Fibroblast of gingiva (primary cell): Measurements from ENCODE around the gene MAMLD1.
A peak's percentile ranks its signal among the peaks of the same experiment; 100 is the strongest.

Experiments
- DNase-seq: peaks from one replicate; pipeline ENCODE4 v3.0.0-alpha.2; 2011; ENCODE audit warnings: low read depth

MAMLD1 gene

DNA sequence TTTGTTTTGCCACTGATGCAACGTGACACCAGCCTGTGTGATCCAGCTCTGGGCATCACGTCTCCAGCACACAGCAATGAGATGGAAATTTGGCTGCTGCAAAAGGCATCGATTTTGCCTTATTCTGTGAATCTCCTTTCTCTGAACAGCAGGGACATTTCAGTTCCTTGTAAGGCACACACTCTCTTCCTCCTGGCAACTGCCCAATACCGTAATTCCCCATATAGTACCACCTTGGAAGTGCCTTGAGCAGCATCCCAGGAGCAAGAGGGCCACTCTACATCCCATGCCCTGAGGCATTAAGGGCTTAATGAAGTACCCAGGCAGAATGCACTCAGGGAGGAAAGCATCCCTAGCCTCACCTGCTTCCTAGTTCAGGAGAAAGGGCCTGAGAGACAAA, 10.5 kb upstream of the MAMLD1 start:
- DNase-seq, result peak; percentile 15

DNA sequence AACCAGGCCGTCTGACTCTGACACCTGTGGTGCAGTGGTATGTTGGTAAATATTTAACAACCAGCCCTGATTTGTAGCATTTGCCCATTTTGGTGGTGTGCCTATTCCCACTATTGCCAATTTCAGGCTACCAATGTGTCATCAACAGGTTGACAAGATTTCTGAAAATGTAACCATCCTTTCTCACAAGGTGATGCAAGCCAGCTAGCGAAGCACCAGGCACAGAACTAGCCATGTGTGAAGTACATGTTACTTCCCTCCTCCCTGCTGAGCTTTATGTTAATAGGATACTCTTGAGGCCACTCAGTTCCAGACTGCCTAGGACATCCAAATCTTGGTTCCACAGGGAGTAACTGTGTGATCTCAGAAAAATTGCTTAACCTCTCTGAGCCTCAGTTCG, 7.2 kb upstream of the MAMLD1 start:
- DNase-seq, result no peak

DNA sequence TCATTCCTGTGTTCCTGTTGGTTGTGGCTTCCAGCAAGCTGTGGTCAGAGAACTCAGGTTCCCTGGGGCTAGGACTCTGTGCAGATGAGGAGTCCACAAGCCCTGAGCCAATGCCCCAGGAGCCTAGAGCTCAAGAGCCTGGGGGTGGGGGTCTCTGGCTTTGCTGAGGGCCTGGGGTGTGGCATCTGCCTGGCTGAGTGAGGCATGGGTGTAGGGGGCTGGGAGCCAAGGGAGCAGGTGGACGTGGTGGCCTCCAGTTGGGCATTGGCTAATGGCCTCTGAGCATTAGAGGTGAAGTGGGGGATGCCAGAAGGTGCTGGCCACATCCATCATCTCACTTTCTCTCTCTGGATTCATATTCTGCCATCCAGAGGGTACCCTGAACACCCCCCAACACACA, 5.3 kb upstream of the MAMLD1 start:
- no peak for DNase-seq

DNA sequence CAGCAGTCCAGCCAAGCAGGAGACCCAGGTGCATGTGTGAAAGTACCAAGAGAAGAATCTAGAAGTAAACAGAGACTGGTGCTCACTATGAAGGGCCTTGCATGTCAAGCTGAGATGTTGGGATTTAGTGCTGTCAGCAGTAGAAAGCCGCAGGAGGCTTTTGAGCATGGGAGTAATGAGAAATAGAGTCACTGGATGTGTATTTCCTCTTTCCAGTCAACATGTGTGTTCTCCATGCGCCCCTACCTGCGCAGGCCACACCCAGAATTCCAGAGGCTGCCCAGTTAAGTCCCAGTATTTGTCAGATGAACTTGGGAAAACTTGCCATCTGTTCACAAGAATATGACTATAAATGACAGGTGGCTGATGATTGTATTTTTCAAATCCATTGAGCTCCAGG, 4.5 kb upstream of the MAMLD1 start:
- no peak for DNase-seq

DNA sequence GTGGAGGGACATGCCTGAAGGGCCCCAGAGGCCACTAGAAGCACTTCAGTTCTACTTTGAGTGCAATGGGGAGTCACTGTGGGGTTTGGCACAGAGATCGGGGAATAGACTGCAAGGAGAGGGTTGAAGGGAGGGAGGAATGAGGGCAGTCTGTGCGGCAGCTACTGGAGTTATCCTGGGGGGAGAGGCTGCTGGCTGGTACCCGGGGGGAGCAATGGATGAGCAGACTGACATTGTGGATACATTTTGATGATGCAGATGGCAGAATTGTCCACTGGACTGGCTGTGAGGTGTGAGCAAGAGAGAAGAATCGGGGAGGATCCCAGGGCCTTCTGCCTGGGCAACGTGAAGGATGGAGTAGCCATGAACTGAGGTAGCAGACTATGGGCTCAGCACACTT, 2.8 kb upstream of the MAMLD1 start:
- DNase-seq, result no peak

DNA sequence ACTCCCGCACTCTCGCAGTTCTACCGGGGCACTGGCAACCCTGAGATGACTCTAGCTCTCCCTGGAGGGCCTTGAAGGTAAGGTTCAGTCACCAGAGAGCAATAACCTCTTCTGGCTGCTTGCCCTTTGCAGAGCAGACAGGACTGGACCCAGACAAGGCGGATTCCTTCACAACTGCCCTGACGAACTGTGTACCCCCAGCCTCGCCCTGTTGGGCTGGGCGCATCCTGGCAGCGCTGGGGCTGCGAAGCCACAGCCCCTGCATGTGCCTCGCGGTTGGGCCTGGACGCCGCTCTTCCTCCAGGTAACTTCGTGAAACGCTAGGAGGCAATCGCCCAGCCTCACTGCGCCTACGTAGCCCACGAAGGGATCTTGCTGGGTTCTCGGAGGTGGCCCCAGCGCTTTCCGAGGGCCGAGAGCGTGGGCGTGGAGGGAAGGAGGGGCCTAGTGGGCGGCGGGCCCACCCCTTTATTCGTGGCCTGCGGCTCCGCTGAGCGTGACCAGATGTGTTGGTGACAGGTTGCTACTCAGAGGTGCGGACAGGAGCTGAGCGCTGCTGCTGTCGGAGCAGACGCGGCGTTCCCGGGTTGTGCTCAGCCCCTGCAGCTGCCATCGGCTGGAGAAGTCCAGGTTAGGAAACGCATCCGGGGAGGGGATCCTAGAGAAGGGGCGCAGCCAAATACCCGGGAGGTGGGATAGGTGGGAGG, 1.9 kb upstream of the MAMLD1 start:
- no peak for DNase-seq

DNA sequence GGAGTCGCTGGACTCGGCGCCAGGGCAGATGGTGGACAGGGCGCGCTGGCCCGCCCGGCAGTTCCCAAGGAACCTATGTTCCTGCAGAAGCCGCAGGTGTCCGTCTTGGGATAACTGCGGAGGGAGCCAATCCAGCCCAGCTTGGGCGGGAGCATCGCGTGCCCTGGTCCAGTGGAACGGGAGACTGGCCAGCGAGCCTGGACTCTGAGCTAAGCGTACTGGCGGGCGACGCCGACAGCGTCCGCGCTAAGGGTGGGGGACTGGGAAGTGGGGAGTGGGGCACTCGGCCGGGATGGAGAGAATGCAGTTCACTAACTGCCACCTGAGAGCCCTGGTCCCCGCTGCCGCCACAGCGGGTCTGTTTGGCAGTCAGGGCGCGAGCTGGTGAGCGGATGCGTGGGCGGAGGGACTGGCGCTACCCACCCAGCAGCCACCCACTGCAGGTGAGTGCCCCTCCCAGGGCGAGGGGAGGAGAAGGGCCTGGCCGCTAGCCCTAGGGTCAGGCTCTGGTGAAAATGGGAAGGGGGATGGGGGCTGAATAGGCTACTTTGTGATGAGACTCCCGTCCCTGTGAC, 1.3 kb upstream of the MAMLD1 start:
- DNase-seq, result no peak

DNA sequence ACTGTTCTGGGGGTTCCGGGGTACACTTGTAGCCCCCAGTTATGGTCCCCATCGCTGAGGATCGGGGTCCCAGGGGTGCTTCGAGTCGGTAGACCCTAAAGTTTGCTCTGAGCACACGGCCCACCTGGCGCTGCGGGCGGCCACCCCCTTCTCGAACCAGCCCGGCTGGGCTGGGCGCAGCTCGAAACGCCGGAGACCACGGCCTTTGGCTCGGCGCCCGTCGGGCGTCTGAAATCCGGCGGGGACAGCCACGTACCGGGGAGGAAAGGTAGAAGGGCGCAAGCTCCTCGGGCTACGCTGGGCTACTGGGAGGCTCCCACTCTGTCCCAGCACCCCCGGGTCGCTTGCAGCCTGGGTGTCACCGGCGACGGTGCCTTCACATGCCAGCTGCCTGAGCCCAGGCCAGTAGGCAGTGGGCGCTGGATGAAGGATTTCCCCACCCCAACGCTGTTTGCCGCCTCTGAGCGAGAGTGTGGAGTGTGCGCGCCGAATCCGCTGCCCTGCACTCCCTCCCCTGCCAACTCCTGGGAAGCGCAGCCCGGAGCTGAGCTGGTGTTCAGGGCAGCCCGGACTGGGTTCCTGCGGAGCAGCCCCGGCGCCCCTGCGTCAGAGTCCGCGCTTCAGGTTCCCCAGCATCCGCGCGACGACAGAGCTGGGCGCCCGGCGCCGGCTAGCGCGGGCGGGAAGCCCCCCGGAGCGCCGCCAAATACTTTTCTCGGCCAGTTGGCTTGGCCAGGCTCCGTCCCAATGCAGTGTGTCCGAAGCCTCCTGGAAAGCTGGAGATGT, 637 bp downstream of the MAMLD1 start:
- peak; percentile 36 for DNase-seq

DNA sequence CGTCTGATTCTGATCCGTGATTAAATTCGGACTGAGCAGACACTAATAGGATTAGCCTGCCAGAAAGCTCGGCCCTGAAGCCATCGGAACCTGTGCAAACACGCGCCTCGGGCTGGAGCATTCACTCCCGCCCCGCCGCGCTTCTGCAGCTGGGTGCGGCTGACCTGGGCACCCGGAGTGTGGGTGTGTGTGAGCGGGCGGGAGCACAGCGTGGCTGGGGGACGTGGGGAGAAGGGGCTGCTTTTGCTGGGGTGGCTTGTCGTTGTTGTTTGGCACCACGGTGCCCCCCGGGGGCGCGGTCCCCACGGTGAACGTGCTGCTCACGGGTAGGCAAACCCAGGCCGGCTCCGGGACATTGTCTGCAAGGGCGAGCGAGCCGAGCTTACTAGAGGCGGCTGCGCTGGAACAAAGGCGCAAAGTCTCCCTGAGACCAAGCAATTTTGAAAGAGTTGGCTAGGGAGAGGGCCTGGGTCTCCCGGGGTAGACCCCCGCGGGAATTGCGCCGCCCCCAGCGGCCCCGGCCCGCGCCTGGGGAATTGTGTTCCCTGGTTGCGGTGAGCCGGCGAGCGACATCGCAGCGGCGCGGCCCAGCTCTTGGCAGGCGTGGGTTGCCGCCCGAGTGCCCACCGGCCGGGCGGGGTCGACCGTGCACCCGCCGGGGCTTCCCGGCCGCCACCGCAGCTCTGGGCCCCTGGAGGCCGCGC, 1.4 kb downstream of the MAMLD1 start:
- no peak for DNase-seq

DNA sequence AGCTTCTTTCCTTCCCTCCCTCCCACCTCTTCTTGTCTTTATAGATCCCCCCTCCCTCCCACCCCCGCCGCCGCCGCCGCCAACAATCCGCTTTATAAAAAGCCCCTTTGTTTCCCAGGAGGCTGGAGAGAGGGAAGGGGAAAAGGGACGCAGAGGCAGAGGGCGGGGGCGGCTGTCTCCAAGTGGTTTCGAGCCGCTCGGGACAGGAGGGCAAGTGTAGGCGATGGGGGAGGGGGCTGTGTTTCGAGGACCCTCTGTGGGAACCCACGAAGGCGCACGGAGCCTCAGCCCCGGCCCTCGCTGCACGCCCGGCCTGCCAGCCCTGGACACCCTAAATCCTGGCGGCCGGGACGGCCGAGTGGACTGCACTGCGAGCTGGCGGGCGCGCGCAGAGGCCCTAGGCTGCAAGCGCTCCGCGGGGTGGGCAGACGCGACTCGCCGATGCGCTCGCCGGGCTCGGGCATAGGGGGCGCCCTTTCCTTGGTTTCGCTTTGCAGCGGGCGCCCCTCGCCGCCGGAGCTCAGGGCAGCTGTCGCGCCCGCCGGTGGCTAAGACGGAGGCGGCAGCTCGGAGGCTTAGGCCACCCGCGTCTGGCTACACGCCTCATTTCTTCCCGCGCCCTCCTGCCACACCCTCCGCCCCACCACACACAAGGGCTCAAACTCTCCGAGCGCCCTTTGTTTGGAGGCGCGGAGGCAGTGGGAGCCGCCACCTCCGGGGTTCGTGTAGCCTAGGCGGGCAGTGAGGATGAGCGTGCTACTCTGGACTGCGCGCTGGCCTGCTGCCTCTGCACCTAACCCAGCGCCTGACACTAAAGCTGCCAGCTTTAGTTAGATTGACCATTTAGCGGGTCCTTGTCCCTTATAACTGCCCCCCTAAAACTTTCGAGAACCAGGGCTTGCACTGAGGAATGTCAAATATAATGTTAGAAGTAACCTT, 2.2 kb downstream of the MAMLD1 start:
- DNase-seq, result peak; percentile 50

DNA sequence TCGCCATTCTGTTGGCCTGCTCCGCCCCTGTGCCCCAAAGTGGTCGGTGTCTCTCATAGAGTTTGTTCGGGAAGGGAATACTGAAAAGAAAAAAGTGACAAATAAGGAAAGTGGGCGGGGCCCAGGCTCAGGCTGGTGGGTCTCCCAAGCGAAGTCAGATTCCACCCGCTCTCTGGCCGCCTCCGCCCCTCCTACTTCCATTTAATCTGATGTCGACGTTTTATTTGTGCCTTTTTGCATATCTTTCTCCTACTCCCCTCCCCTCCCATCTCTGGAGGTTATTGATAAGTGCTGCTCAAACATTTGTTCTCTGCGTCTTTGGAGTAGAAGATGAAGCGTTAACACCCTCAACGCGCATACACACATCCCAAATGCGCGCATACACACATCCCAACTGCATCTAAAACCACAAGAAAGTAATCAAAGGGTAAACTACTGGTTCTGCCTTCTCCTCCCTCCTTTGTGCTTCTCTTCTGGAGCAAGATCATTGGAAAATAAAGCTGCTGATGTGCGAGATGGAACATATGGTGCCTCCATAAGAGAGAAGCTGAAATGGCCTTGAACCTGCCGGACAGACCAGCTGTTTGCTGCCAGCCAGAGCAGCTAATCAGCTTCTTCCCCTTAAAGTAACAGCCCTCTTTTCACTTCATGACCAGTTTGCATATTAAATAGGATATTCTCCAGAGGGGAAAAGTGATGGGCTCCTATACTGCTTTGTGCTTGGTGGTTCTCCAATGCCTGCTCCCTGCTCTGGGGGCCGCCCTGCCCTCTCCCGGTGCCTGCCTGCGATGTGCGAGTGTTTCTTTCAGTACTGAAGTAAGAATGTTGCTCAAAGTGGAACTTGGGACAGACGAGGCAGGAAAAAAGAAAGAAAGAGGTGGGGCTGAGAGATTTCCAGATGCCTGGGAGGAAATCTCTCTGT, 3.1 kb downstream of the MAMLD1 start:
- DNase-seq, result peak; percentile 35

DNA sequence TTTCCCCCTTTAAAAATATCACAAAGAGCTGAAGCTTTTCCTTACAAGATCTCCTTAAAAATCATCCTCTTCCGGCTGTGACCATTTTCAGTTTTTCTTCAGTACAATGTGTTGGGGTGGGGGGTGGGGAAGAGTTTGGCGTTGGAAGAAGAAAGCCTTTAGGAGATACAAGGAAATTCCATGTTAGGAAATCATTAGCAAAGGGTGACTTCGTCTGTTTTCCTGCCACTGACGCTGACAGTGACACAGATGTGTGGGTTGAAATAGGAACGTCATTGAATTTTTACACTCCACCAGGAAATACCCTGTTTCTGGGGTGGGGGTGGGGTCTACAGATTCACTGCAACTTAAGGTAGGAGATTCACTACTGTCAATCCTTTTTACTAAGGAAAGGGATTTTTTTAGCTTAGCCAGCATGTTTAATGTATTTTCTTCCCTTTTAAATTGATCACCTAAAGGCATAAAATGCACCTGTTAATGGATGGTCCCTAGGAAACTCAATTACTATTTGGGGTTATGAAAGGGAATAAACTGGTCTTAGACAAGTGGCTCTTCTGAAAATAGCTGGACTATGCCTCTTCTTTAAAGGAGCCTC, 3.9 kb downstream of the MAMLD1 start:
- DNase-seq, result peak; percentile 54

DNA sequence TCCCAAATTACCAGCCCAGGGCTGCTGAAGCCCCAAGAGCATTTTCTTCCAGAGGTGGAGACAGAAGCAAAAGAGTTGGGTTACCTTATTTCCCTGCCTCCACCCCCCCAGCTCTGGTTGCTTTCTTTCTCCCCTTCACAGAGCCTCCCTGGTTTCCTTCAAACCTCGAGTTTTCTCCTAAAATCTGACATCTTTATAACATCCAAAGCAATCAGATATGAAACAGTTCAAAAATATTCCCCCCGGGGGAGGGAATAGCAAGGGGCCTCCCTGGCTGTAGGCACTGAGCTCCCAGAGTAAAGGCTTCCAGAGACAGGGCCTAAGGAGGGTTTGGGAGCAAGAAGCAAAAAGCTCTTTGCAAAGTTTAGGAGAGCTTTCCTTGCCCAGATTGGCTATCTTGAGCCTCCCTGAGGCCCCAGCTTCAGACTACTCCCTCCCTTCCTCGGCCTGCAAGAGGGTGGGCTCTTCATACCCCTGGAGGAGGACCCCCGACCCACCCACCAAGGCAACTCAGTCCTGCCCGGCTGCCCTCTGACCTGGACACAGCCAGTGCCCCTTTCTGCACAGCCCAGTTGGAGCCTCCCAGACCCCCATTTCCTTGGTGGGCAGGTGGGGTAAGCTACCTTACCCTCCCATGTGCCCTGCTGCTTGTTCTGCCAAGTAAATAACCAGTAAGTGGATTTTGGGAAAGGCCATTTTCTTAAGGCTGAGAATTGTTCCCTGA, 7.6 kb downstream of the MAMLD1 start:
- no peak for DNase-seq

DNA sequence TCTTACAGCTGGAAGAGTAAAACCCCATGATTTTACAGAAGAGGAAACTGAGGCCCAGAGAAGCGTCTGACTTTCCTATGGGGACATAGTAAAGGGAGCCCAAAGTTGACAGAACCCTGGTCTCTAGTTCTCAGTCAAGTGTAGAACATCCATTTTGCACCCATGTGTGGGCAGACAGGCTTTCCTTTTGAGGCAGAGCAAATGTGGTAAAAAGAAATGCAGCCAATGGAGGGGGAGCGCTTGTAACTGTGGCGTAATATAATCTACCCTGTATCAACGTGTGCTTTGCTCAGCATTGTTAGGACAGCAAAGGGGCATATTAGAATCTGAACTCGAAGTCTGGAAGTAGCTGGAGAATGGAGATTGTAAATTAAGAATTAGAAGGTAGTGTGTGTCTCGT, 8.8 kb downstream of the MAMLD1 start:
- no peak for DNase-seq

DNA sequence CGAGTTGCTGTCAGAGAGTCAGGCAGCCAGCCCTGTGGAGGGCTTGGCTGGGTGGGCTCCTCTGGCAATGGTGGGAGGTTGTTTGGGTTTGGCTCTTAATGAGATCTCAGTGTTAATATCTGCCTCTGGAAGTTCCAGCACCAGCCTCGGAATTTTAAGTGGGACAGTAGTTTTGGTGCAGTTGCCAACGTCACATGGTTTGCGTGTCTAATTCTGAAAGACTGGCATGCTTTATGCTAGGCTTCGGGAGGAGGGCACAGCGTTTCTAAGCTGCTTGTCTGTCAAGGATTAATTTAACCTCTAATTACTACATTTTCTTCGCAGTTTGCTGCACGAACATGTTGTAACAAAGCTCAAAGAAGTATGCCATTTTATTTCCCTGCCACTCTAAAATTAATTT, 9.2 kb downstream of the MAMLD1 start:
- no peak for DNase-seq

DNA sequence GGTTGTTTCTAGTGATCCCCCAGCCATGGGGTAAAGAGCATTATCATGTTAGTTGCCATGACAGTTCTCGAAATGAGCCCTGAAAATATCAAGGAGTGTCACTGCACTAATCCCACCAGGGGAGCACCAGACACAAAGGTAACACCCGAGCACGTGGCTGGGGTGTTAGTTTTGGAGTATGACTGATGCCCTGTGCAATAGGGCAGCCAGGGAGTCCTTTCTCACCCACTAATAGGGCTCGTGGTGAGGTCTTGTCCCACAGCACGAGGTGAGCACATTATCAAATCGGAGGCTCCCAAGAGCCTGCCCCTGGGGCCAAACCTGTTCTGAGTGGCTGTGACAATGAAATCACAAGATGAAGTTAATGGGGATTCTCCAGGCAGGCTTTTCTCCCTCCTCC, 9.6 kb downstream of the MAMLD1 start:
- DNase-seq, result no peak

DNA sequence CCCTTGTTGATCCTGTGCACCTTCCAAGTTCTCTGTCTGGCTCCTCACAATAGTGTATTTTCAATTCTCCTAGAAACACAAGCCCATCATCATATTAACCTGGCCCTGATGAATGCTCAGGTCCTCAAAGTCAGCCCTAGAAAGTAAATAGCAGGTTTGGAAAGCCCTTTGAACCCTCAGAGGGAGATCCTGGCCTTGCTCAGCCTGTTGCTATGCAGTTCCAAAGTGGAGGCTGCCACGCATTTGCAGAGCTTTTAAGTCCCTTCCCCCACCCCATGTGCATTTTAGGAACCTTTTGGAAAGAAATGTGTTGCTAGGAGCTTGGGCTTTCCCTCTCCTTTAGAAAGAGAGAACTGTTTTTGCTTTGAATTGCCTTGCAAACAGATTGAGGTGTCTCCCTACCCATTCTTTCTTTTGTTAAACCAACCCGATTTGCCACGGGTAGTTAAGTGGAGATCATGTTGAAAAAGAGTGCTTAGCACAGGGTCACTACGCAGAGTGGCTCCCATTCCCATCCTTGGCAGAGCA, 12.2 kb downstream of the MAMLD1 start:
- no peak for DNase-seq

DNA sequence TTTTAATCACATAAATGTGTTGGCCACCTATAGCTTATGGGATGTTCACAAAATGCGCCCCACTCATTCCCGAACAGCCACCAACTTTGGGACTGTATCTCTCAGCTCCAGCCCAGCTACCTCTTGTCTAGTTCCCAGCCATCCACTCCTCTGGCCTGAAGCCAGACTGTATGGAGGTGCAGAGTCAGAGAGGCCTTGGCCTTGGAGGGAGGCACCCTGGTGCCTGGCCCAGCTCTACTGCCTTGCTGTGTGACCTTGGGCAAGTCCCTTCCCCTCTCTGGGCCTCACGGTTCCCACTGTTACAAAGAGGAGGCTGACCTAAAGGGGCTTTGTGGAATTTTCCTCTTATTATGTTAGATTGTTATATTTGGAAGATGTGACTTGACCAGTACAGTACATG, 13.9 kb downstream of the MAMLD1 start:
- DNase-seq, result no peak

DNA sequence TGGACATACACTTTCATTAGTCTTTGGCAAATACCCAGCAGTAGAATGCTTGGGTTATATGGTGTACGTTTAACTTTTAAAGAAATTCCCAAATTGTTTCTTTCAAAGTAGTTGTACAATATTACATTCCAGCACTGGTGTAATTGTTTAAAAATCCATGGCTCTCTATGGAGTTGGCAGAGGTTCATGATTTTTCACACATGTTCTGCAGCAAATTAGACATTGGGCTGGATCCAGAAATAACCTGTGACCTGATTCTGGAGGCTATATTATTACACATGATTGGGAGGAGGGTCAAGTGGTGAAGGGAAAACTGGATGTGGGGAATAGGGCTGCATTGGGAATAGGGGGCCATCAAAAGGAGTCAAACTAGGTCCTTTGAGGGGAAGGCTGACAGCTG, 41.9 kb downstream of the MAMLD1 start:
- peak; percentile 29 for DNase-seq
